HepG2 (cell line): Measurements from ENCODE around the gene PHKB. TPM values are rescaled to one million over a fixed set of nuclear protein-coding genes. Genes with fewer than 3 reads are reported as not detected.

Source experiments
- ATAC-seq: fragments of 200-7000 bp; cut with Tn5 transposase; 3 replicates; pipeline ENCODE4 v1.9.1; 2020; ENCODE audit warnings: mild to moderate bottlenecking, moderate library complexity
- BruUV-seq: library from RNA; stranded (reverse); fragments of 400-500 nt; replicated peaks from 2 replicates; lab custom pipeline; 2021; lab: Mats Ljungman, UMichigan
- CTCF ChIA-PET: fragments of 300-600 bp; formaldehyde crosslinking; extraction: SDS; loops from one replicate; lab custom pipeline; 2021; ENCODE audit warnings: low total read pairs, inconsistent platforms, low intra/inter-chr PET ratio; lab: Yijun Ruan, JAX
- POLR2A ChIA-PET: fragments of 350-600 bp; sonication (Branson Sonifier 250); formaldehyde crosslinking; loops from one replicate; lab custom pipeline; 2020; ENCODE audit warnings: antibody characterized with exemption, inconsistent platforms; lab: Yijun Ruan, JAX
- DNase-seq: peaks from one replicate; pipeline ENCODE4 v3.0.0-alpha.2; 2015; ENCODE audit warnings: low spot score
- FAIRE-seq: peaks from 3 replicates; lab custom pipeline; 2011; peaks lifted over from hg19 to GRCh38; lab: Jason Lieb, UNC
- H2AFZ ChIP-seq: one replicate; pipeline ENCODE4 v1.6.1; 2011; ENCODE audit warnings: low read length, inconsistent platforms
- H3K27ac ChIP-seq: fragments of 300-600 bp; 3 replicates; pipeline ENCODE4 v1.8.0; 2011; ENCODE audit warnings: mixed run types, mild to moderate bottlenecking, mixed read lengths, low read length, inconsistent platforms; ENCODE audit not compliant: insufficient read depth; ENCODE audit errors: extremely low read length
- H3K27me3 ChIP-seq, 2 experiments: fragments of 200-600 bp in 1 of 2; 2 replicates in 1 of 2; 3 replicates in 1 of 2; pipeline versions ENCODE4 v1.6.0 to v1.8.0; 2011; ENCODE audit warnings: low read length in 2 of 2, mild to moderate bottlenecking in 2 of 2, moderate library complexity in 2 of 2, inconsistent platforms in 1 of 2; ENCODE audit not compliant: insufficient read depth in 2 of 2, control insufficient read depth in 1 of 2
- H3K36me3 ChIP-seq, 2 experiments: fragments of 200-600 bp in 1 of 2; replicated peaks in 1 of 2; 2 replicates in 1 of 2; 3 replicates in 1 of 2; pipeline versions ENCODE4 v1.5.1 to v1.8.0; 2011; ENCODE audit warnings: low read length in 2 of 2, inconsistent platforms in 1 of 2; ENCODE audit not compliant: insufficient read depth in 2 of 2, control insufficient read depth in 1 of 2
- H3K4me1 ChIP-seq: 2 replicates; pipeline ENCODE4 v1.5.1; 2012; ENCODE audit warnings: low read length, inconsistent platforms; ENCODE audit not compliant: insufficient read depth
- H3K4me2 ChIP-seq: 2 replicates; pipeline ENCODE4 v1.6.0; 2011; ENCODE audit warnings: low read depth, low read length, inconsistent platforms
- H3K4me3 ChIP-seq, 3 experiments: fragments of 200-600 bp in 1 of 3; sonication (generic), shearing (Covaris generic) in 1 of 3; replicated peaks in 1 of 3; 2 replicates each; pipeline ENCODE4 v1.5.1; 2011 to 2016; ENCODE audit warnings: low read length in 3 of 3, inconsistent platforms in 2 of 3, low read depth in 2 of 3, mild to moderate bottlenecking in 2 of 3, control low read depth in 1 of 3, mixed read lengths in 1 of 3; ENCODE audit not compliant: insufficient read depth in 1 of 3
- H3K79me2 ChIP-seq: one replicate; pipeline ENCODE4 v1.6.1; 2011; ENCODE audit warnings: low read length, inconsistent platforms; ENCODE audit not compliant: insufficient read depth
- H3K9ac ChIP-seq: 2 replicates; pipeline ENCODE4 v1.6.0; 2011; ENCODE audit warnings: mild to moderate bottlenecking, low read depth, low read length, inconsistent platforms; ENCODE audit not compliant: insufficient read depth
- H3K9me3 ChIP-seq: 2 replicates; pipeline ENCODE4 v1.5.1; 2012; ENCODE audit warnings: mild to moderate bottlenecking, low read length
- H4K20me1 ChIP-seq: 2 replicates; pipeline ENCODE4 v1.6.0; 2011; ENCODE audit warnings: inconsistent platforms, mild to moderate bottlenecking, low read length, moderate library complexity; ENCODE audit not compliant: insufficient read depth
- CEBPZ ChIP-seq: IDR thresholded peaks from 2 replicates; pipeline ENCODE4 v1.6.1; 2012; ENCODE audit warnings: low read length, improper control_type of control experiment
- CENPX ChIP-seq: sonication (generic); formaldehyde crosslinking; IDR thresholded peaks from 2 replicates; pipeline ENCODE4 v1.9.0; 2021; ENCODE audit warnings: mild to moderate bottlenecking, missing genetic modification reagents, moderate library complexity
- HMG20A ChIP-seq: IDR thresholded peaks from 2 replicates; pipeline ENCODE4 v1.6.1; 2016; ENCODE audit warnings: borderline replicate concordance
- NONO ChIP-seq, 2 experiments: fragments of 450-650 bp in 1 of 2; sonication (generic) in 1 of 2; formaldehyde crosslinking in 1 of 2; IDR thresholded peaks in 1 of 2; conservative IDR thresholded peaks in 1 of 2; 2 replicates each; pipeline versions ENCODE4 v1.6.1 to v1.8.0; 2017 to 2022; ENCODE audit warnings: mild to moderate bottlenecking in 1 of 2, missing genetic modification reagents in 1 of 2, moderate library complexity in 1 of 2
- ZKSCAN5 ChIP-seq: sonication (generic); formaldehyde crosslinking; IDR thresholded peaks from 2 replicates; pipeline ENCODE4 v1.5.1; 2020; ENCODE audit warnings: mild to moderate bottlenecking, missing genetic modification reagents
- ZNF264 ChIP-seq: sonication (generic); formaldehyde crosslinking; IDR thresholded peaks from 2 replicates; pipeline ENCODE4 v1.4.0; 2020; ENCODE audit warnings: missing genetic modification reagents
- ZNF780A ChIP-seq: sonication (generic); formaldehyde crosslinking; IDR thresholded peaks from 2 replicates; pipeline ENCODE4 v1.8.0; 2022; ENCODE audit warnings: mild to moderate bottlenecking, missing genetic modification reagents, moderate library complexity
- in situ Hi-C: cut with HindIII; loops from 2 replicates; pipeline ENCODE4 v1.10.0; 2017; ENCODE audit warnings: low pct_unique_long_range_greater_than_20kb; ENCODE audit not compliant: extremely low pct_ligation_motif_present
- intact Hi-C: fragments of 100-400 bp; cut with micrococcal nuclease; formaldehyde crosslinking; loops from one replicate; pipeline ENCODE4 v1.10.0; 2022; ENCODE audit not compliant: unreplicated experiment
- polyA plus RNA-seq, 8 experiments: library from polyadenylated mRNA; depleted of rRNA in 3 of 8; stranded (reverse) in 7 of 8; unstranded in 1 of 8; fragments of >200 nt; fragmentation: Illumina TruSeq in 4 of 8; extraction: Trizol in 4 of 8; gene quantifications; 2 replicates each; pipeline versions ENCODE4 v1.2.1 to v1.2.3, GENCODE V29; 2011 to 2016; ENCODE audit warnings: low read depth in 4 of 8, missing spikeins in 1 of 8, mixed read lengths in 1 of 8; ENCODE audit not compliant: insufficient read depth in 1 of 8
- total RNA-seq, 5 experiments: library from RNA; depleted of rRNA; stranded (reverse); fragments of >200 nt; fragmentation: Illumina TruSeq; extraction: Trizol; gene quantifications; 2 replicates each; pipeline ENCODE4 v1.2.3, GENCODE V29; 2016; ENCODE audit warnings: low read depth in 1 of 5
- TF ChIP-seq, protein P1 (sequence below): sonication (generic); formaldehyde crosslinking; IDR thresholded peaks from 2 replicates; pipeline ENCODE4 v1.9.0; 2021; ENCODE audit warnings: missing genetic modification reagents, borderline replicate concordance
- TF ChIP-seq, protein P2 (sequence below): sonication (generic); formaldehyde crosslinking; IDR thresholded peaks from 2 replicates; pipeline ENCODE4 v1.5.1; 2020; ENCODE audit warnings: missing genetic modification reagents, mild to moderate bottlenecking, borderline replicate concordance

The PHKB gene
- total and polyA plus RNA-seq, 2 of the 13 experiments (the other 11 are each of a cell fraction or from before 2014, with no cell fraction given), result 66.0 to 80.8 TPM

DNA sequence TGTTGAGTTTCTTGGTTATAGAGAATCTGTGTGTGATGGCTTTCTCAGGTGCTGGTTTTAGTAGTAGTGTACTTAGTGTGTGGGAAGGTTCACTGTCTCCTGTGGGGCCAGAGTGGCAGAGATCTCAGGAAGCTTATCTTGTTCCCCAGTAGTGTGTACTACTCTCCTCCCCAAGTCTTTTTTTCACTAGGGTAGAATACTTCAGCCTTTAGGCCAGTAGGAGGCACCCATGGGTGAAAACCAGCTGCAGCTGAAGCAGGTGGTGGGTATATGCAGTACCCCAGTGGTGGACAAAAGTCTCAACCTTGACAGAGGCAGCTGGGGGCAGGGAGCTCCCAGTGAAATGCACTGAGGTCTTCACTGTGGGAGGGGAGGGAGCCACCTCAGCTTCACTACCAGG is 109.9 kb downstream of the PHKB start:
- intact Hi-C loops, result no loop called here
- CTCF ChIA-PET, result no interaction called here

More for the DNA sequence above, 109.9 kb downstream of the PHKB start:
- no peak overlapping the region for H3K27ac ChIP-seq
- no TSS peak for BruUV-seq
- ATAC-seq (0 out of 3 replicates have a peak, but pooled peaks have one; percentile 30), DNase-seq (no peak), FAIRE-seq (no peak)
- no peaks in the 10 kb centered on the region for H3K79me2 ChIP-seq
- TF ChIP-seq HMG20A (no peak), NONO (IDR thresholded peaks at IDR 0.05) (no peak), NONO (CRISPR knock-in tag; conservative IDR thresholded peaks at IDR 0.05) (no peak), ZKSCAN5 (CRISPR knock-in tag) (no peak), ZNF264 (CRISPR knock-in tag) (no peak), CEBPZ (no peak), ZNF780A (CRISPR knock-in tag) (no peak), CENPX (CRISPR knock-in tag) (no peak)
- TF ChIP-seq, protein P1, sequence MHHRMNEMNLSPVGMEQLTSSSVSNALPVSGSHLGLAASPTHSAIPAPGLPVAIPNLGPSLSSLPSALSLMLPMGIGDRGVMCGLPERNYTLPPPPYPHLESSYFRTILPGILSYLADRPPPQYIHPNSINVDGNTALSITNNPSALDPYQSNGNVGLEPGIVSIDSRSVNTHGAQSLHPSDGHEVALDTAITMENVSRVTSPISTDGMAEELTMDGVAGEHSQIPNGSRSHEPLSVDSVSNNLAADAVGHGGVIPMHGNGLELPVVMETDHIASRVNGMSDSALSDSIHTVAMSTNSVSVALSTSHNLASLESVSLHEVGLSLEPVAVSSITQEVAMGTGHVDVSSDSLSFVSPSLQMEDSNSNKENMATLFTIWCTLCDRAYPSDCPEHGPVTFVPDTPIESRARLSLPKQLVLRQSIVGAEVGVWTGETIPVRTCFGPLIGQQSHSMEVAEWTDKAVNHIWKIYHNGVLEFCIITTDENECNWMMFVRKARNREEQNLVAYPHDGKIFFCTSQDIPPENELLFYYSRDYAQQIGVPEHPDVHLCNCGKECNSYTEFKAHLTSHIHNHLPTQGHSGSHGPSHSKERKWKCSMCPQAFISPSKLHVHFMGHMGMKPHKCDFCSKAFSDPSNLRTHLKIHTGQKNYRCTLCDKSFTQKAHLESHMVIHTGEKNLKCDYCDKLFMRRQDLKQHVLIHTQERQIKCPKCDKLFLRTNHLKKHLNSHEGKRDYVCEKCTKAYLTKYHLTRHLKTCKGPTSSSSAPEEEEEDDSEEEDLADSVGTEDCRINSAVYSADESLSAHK (CRISPR knock-in tag), result no peak
- TF ChIP-seq, protein P2, sequence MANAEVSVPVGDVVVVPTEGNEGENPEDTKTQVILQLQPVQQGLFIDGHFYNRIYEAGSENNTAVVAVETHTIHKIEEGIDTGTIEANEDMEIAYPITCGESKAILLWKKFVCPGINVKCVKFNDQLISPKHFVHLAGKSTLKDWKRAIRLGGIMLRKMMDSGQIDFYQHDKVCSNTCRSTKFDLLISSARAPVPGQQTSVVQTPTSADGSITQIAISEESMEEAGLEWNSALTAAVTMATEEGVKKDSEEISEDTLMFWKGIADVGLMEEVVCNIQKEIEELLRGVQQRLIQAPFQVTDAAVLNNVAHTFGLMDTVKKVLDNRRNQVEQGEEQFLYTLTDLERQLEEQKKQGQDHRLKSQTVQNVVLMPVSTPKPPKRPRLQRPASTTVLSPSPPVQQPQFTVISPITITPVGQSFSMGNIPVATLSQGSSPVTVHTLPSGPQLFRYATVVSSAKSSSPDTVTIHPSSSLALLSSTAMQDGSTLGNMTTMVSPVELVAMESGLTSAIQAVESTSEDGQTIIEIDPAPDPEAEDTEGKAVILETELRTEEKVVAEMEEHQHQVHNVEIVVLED (CRISPR knock-in tag), result no peak
- peaks cover 3 to 9% of the 10 kb centered on the region in 2 experiments; a peak in 1 of 5 replicates for H3K36me3 ChIP-seq
- H4K20me1 ChIP-seq, result no peaks in the 10 kb centered on the region
- no peak overlapping the region for H2AFZ ChIP-seq
- no peak overlapping the region for H3K4me3 ChIP-seq
- in situ Hi-C loops, result no loop called here
- H3K4me1 ChIP-seq, result 0 out of 2 replicates have a peak, but pooled peaks cover 8% of the 10 kb centered on the region
- H3K9ac ChIP-seq, result no peak overlapping the region
- H3K27me3 ChIP-seq, result no peaks in the 10 kb centered on the region
- no peak overlapping the region for H3K4me2 ChIP-seq
- POLR2A ChIA-PET, result interaction anchor here (0.8 kb wide), 2 partner anchors 47 to 78 kb away, joined by 3 read pairs; no protein-coding TSS in a partner anchor
- no peaks in the 10 kb centered on the region for H3K9me3 ChIP-seq
